Adrenal gland (tissue), 12 donors: ENCODE data around the gene MAP3K20. TPM values are rescaled to one million over a fixed set of nuclear protein-coding genes. Genes with fewer than 3 reads are reported as not detected.
"Not testable (repeated sequence)": the region's sequence is repeated elsewhere in the genome, so short reads cannot be mapped to it uniquely, and the experiment has no call there.

Source experiments
- DNase-seq, 7 donors: peaks; one replicate each; pipeline ENCODE4 v3.0.0-alpha.2; 2019 to 2020
- H3K27ac ChIP-seq, 5 donors: fragments of 200-600 bp; sonication (generic) in 4 of 5; 1 replicate in 3 of 5; 2 replicates in 2 of 5; pipeline versions ENCODE4 v1.5.1 to v1.8.0; 2016 to 2020; ENCODE audit warnings: mild to moderate bottlenecking in 1 of 5
- H3K27me3 ChIP-seq: fragments of 200-600 bp; 2 replicates; pipeline ENCODE4 v1.8.0; 2021
- H3K36me3 ChIP-seq, 2 donors: fragments of 200-600 bp; replicated peaks in 1 of 2; 1 replicate in 1 of 2; 2 replicates in 1 of 2; pipeline versions ENCODE4 v1.5.1 to v1.8.0; 2018 to 2022
- H3K4me1 ChIP-seq, 2 donors: fragments of 200-600 bp; replicated peaks in 1 of 2; 1 replicate in 1 of 2; 2 replicates in 1 of 2; pipeline versions ENCODE4 v1.5.1 to v1.8.0; 2018 to 2021
- H3K4me3 ChIP-seq, 4 donors: fragments of 200-600 bp; sonication (generic) in 3 of 4; one replicate each; pipeline ENCODE4 v1.5.1; 2016 to 2018
- H3K9me3 ChIP-seq, 3 donors: fragments of 200-600 bp; sonication (generic) in 1 of 3; replicated peaks in 1 of 3; 1 replicate in 2 of 3; 2 replicates in 1 of 3; pipeline versions ENCODE4 v1.5.1 to v1.8.0; 2016 to 2021
- POLR2A ChIP-seq, 2 donors: fragments of 450-650 bp; IDR thresholded peaks; one replicate each; pipeline ENCODE4 v1.6.1; 2017; ENCODE audit warnings: antibody characterized with exemption in 2 of 2, mild to moderate bottlenecking in 2 of 2, moderate library complexity in 1 of 2
- WGBS, 4 donors: extraction: QIAGEN DNeasy Blood & Tissue Kit in 2 of 4; methylation state at CpG; one replicate each; pipeline versions ENCODE4 v1.1.5 to v1.1.7; 2013 to 2017; 5-methylcytosine and 5-hydroxymethylcytosine counted together
- intact Hi-C, 2 donors: fragments of 100-400 bp; cut with DNase I; formaldehyde crosslinking; loops; one replicate each; pipeline versions ENCODE4 v1.14.1 to v1.15.0; 2022 to 2023
- polyA plus RNA-seq, 3 donors: library from polyadenylated mRNA; stranded (reverse); fragments of 200-250 nt in 2 of 3; fragments of 350-450 nt in 1 of 3; fragmentation: Illumina TruSeq in 1 of 3; extraction: RNeasy Lipid Tissue Mini Kit (QIAGEN cat#74804) in 1 of 3; gene quantifications; one replicate each; pipeline ENCODE4 v1.2.3, GENCODE V29; 2013 to 2014
- total RNA-seq, 9 donors: library from RNA; depleted of rRNA in 4 of 9; stranded (reverse); fragments of >200 nt in 4 of 9; fragments of 120-200 nt in 1 of 9; fragmentation: NEBNext Ultra II Directional in 1 of 9; extraction: Animal tissue kit (Norgen Biotek cat#: 25700) in 1 of 9; gene quantifications; one replicate each; pipeline versions ENCODE4 v1.1.0 to v1.2.4, GENCODE V29; 2013 to 2023
- TF ChIP-seq, protein P1 (sequence below), 6 experiments: fragments of 450-650 bp in 4 of 6; fragments of 200-600 bp in 2 of 6; sonication (generic) in 1 of 6; IDR thresholded peaks; 1 replicate in 5 of 6; 2 replicates in 1 of 6; pipeline versions ENCODE4 v1.5.1 to v1.8.0; 2016 to 2021; ENCODE audit warnings: antibody characterized with exemption in 6 of 6, mild to moderate bottlenecking in 2 of 6, moderate library complexity in 1 of 6
- donor health status: healthy with polysubstance abuse.
- donor health status: Bipolar disorder and iron deficiency.
- donor health status: DM: yes; HTN: yes; CAD: no.
- donor health status: DM: no; HTN: no; CAD: no.
- donor health status: DM: no; HTN: no; CAD: no.
- donor health status: DM: yes; HTN: yes; CAD: no.

Gene MAP3K20
- total and polyA plus RNA-seq, 12 donors = 8.1 to 54.2 (median 25.4) TPM

DNA sequence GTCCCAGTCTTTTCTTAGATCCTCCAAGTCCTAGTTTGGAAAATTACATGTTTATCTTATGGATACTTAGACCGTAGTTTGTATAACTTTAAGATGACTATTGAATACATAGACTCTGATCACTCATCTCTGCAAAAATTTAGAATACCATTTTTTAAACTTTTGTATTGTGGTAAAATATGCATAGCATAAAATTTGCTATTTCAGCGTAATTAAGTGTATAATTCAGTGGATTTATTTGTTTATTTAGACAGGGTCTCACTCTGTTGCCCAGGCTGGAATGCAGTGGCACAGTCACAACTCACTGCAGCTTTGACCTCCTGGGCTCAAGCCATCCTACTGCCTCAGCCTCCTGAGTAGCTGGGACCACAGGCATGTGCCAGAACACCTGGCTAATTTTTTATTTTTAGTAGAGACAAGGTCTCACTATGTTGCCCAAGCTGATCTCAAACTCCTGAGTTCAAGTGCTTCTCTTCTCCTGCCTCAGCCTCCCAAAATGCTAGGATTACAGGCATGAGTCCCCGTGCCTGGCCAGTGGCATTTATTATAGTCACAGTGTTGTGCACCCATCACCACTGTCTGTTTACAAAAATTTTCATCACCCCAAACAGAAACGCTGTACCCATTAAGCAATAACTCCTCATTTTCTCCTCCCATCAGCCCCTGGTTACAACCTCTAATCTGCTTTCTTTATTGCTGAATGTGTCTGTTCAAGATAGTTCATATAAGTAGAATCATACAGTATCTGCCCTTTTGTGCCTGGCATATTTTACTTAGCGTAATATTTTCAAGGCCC, 90.0 kb downstream of the MAP3K20 start:
- Histone ChIP-seq H3K4me3 (no peak overlapping the region), H3K27ac (no peak overlapping the region), H3K9me3 (no peaks in the 10 kb centered on the region), H3K27me3 (no peaks in the 10 kb centered on the region), H3K36me3 (no peaks in the 10 kb centered on the region), H3K4me1 (peaks cover 0 to 9% of the 10 kb centered on the region in 2 donors)
- no peak for DNase-seq
- intact Hi-C loops = no loop called here
- 84 to 93% (median 89%) methylated on average over 5 of the region's 5 CpGs for WGBS, 4 donors
- TF ChIP-seq, protein P1, sequence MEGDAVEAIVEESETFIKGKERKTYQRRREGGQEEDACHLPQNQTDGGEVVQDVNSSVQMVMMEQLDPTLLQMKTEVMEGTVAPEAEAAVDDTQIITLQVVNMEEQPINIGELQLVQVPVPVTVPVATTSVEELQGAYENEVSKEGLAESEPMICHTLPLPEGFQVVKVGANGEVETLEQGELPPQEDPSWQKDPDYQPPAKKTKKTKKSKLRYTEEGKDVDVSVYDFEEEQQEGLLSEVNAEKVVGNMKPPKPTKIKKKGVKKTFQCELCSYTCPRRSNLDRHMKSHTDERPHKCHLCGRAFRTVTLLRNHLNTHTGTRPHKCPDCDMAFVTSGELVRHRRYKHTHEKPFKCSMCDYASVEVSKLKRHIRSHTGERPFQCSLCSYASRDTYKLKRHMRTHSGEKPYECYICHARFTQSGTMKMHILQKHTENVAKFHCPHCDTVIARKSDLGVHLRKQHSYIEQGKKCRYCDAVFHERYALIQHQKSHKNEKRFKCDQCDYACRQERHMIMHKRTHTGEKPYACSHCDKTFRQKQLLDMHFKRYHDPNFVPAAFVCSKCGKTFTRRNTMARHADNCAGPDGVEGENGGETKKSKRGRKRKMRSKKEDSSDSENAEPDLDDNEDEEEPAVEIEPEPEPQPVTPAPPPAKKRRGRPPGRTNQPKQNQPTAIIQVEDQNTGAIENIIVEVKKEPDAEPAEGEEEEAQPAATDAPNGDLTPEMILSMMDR (IDR thresholded peaks at IDR 0.05) = no peak

DNA sequence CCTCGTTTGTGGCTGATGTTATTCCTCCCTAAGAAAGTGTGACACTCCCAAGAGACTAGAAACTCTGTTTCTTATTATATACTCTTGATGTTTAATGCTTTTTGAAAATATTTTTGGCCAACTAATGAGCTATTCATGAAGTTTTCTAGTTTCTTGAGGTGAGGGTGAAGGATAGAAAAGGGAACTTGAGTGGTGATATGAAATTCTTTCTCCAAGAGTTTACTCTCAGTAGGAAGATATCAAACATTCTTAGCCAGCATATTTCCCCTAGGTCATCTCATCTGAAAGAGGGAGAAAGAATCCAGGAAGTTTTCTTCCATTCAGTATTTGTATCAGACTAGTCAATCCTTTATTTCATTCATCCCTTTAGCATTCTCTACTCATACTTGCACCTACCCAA, 95.7 kb downstream of the MAP3K20 start:
- Histone ChIP-seq H3K4me3 (no peak overlapping the region), H3K9me3 (no peaks in the 10 kb centered on the region), H3K4me1 (peaks cover 0 to 6% of the 10 kb centered on the region in 2 donors), H3K27me3 (no peaks in the 10 kb centered on the region), H3K36me3 (no peaks in the 10 kb centered on the region), H3K27ac (no peak overlapping the region)
- TF ChIP-seq, protein P1 (IDR thresholded peaks at IDR 0.05) = no peak
- TF ChIP-seq POLR2A (IDR thresholded peaks at IDR 0.05) = no peak
- intact Hi-C loops = no loop called here
- 77 to 95% (median 87%) methylated on average over 1 of the region's 1 CpG for WGBS, 4 donors
- no peak for DNase-seq

DNA sequence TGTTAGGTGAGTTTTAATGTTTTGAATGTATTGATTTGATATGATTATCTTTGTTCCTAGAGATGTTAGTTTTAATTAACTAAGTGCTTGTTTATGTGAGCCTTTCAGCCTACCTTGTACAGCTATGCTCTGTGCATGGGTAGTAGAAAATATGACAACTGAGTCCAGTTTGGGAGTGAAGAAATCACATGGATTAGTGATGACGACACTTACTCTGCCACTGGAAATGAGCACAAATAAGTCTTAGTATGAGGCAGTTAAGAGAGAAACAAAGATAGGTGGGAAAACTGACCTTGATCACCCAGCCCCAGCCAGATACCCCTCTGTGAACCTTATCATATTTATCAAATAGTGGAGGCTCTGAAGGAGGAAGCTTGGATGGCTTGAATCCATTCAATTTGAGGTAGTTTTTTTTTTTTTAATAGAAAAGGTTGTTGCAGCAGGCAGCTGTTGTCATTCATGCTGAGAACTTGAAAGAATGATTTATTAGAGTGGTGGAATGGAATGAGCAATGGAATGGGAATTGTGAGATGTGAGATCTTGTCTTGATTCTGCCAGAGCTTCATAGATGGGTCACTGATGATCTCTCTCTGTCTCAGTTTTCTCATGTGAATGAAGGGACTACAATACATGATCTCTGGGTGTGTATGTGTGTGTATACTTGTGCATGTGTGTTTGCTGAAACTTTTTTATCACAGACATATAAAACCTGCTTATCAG, 96.4 kb downstream of the MAP3K20 start:
- Histone ChIP-seq H3K4me1 (peaks cover 0 to 5% of the 10 kb centered on the region in 2 donors), H3K27me3 (no peaks in the 10 kb centered on the region), H3K9me3 (no peaks in the 10 kb centered on the region), H3K4me3 (no peak overlapping the region), H3K36me3 (no peaks in the 10 kb centered on the region), H3K27ac (no peak overlapping the region)
- no peak for DNase-seq
- intact Hi-C loops = no loop called here
- WGBS, 4 donors = 87 to 100% (median 95%) methylated on average over 1 of the region's 1 CpG
- TF ChIP-seq, protein P1 (IDR thresholded peaks at IDR 0.05) = no peak
- TF ChIP-seq POLR2A (IDR thresholded peaks at IDR 0.05) = no peak

DNA sequence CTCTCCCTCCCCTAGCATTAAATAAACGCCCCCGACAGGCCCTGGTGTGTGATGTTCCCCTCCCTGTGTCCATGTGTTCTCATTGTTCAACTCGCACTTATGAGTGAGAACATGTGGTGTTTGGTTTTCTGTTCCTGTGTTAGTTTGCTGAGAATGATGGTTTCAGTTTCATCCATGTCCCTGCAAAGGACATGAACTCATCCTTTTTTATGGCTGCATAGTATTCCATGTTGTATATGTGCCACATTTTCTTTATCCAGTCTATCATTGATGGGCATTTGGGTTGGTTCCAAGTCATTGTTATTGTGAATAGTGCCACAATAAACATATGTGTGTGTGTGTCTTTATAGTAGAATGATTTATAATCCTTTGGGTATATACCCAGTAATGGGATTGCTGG, 98.7 kb downstream of the MAP3K20 start:
- H3K27me3 ChIP-seq, H3K27ac ChIP-seq, DNase-seq, H3K36me3 ChIP-seq, H3K9me3 ChIP-seq, H3K4me3 ChIP-seq, intact Hi-C loops, H3K4me1 ChIP-seq: not testable (repeated sequence)
- 94 to 96% (median 95%) methylated on average over 3 of the region's 3 CpGs for WGBS, 4 donors
